Fibroblast of peridontal ligament (primary cell): ENCODE results near the gene NUP35.

Experiments
- DNase-seq: peaks from one replicate; pipeline ENCODE4 v3.0.0-alpha.2; 2010; ENCODE audit errors: extremely low read depth

The NUP35 gene

DNA sequence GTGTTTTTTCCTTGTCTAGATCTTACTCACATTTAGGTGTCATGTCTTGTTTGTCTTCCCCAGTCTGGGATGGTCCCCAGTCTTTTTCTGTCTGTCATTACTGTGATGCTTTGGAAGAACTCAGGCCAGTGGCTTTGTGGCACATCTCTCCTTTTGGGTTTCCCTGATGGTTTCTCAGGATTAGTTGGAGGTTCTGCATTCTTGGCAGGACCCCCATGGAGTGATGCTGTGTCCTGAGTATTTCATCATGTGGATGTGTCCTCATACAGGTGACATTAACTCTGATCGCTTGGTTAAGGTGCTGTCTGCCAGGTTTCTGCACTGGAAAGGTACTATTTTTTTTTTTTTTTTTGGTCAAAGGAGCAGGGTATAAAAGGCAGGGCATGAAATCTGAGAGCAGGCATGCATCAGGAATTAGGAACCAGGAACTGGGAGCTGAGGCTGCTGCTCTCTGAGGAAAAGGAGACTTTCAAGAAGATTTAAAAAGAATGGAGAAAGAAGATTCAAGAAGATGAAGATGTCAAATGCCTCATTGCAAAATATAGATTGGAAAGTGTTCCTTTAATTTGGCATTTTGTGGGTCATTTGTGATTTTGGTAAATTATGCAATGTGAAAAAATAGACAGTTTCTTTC lies 85.3 kb downstream of the NUP35 start:
- DNase-seq = no peak
